Gastroesophageal sphincter (tissue), 4 donors: ENCODE data around the gene LCN9. TPM values are rescaled to one million over a fixed set of nuclear protein-coding genes. Genes with fewer than 3 reads are reported as not detected.

Experiments
- ATAC-seq: fragments of 150-250 bp; one replicate; pipeline ENCODE4 v1.9.1; 2016; ENCODE audit warnings: mild to moderate bottlenecking, moderate library complexity
- H3K27ac ChIP-seq, 4 donors: fragments of 200-600 bp; sonication (generic) in 3 of 4; 1 replicate in 3 of 4; 2 replicates in 1 of 4; pipeline ENCODE4 v1.5.1; 2016 to 2019
- H3K27me3 ChIP-seq: fragments of 200-600 bp; sonication (generic); one replicate; pipeline ENCODE4 v1.5.1; 2019
- H3K36me3 ChIP-seq, 2 donors: fragments of 200-600 bp; sonication (generic); one replicate each; pipeline ENCODE4 v1.5.1; 2019; ENCODE audit warnings: control low read depth in 1 of 2
- H3K4me1 ChIP-seq, 3 donors: fragments of 200-600 bp; sonication (generic); 1 replicate in 2 of 3; 2 replicates in 1 of 3; pipeline ENCODE4 v1.5.1; 2016 to 2019; ENCODE audit warnings: control low read depth in 2 of 3
- H3K4me3 ChIP-seq, 2 donors: fragments of 200-600 bp; sonication (generic); one replicate each; pipeline ENCODE4 v1.5.1; 2019; ENCODE audit warnings: mild to moderate bottlenecking in 1 of 2, moderate library complexity in 1 of 2
- H3K9me3 ChIP-seq, 3 donors: fragments of 200-600 bp; sonication (generic); one replicate each; pipeline ENCODE4 v1.5.1; 2017 to 2019; ENCODE audit warnings: control low read depth in 2 of 3
- CTCF ChIP-seq, 4 experiments: fragments of 200-600 bp in 2 of 4; fragments of 450-650 bp in 2 of 4; sonication (generic) in 1 of 4; IDR thresholded peaks; one replicate each; pipeline ENCODE4 v1.5.1; 2017 to 2019; ENCODE audit warnings: antibody characterized with exemption in 4 of 4, mild to moderate bottlenecking in 2 of 4, moderate library complexity in 2 of 4
- EP300 ChIP-seq: sonication (generic); formaldehyde crosslinking; IDR thresholded peaks from one replicate; pipeline ENCODE4 v1.6.1; 2017; ENCODE audit warnings: antibody characterized with exemption, mild to moderate bottlenecking
- POLR2A ChIP-seq, 2 donors: fragments of 450-650 bp; IDR thresholded peaks; one replicate each; pipeline ENCODE4 v1.6.1; 2017; ENCODE audit warnings: antibody characterized with exemption in 2 of 2, mild to moderate bottlenecking in 2 of 2, moderate library complexity in 1 of 2
- POLR2AphosphoS5 ChIP-seq: sonication (generic); formaldehyde crosslinking; IDR thresholded peaks from one replicate; pipeline ENCODE4 v1.6.1; 2017; ENCODE audit warnings: antibody characterized with exemption
- WGBS, 2 donors: methylation state at CpG; one replicate each; pipeline ENCODE4 v1.1.5; 2018; ENCODE audit warnings: low coverage in 1 of 2; 5-methylcytosine and 5-hydroxymethylcytosine counted together
- total RNA-seq, 4 donors: library from RNA; depleted of rRNA; stranded (reverse); fragments of >200 nt; gene quantifications; one replicate each; pipeline ENCODE4 v1.1.0, GENCODE V29; 2016

The LCN9 gene
- total RNA-seq, 4 donors from 2014 or later, result not detected

DNA sequence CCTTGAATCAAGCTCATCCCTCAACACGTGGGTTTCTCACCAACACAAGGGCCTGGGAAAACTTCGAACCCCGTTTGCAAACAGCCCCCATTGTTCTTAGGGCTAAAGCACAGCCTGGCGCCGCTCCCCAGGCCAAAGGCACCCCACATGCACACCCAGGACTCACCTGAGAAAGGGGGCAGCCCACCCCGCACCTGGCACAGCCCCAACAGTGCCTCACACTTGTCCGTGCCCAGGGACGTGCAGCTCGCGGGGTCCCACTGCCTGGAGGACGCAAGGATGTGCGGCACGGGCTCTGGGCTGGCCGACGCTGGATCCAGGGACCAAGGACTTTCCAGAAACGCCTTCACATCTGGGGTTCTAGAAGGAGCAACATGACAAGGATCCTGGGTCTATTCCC, 33.3 kb downstream of the LCN9 start:
- peaks cover 0 to under 1% (median under 1%) of the 10 kb centered on the region in 3 donors for H3K4me1 ChIP-seq
- H3K4me3 ChIP-seq, result no peak overlapping the region
- no peaks in the 10 kb centered on the region for H3K9me3 ChIP-seq
- TF ChIP-seq CTCF (IDR thresholded peaks at IDR 0.05), result no peak
- TF ChIP-seq POLR2AphosphoS5, result no peak
- TF ChIP-seq POLR2A (IDR thresholded peaks at IDR 0.05), result no peak
- H3K27me3 ChIP-seq, result peaks cover 75% of the 10 kb centered on the region
- no peak overlapping the region for H3K27ac ChIP-seq
- WGBS, 2 donors, result no CpG with 5 or more reads among the region's 16 CpGs
- ATAC-seq, result no peak
- no peaks in the 10 kb centered on the region for H3K36me3 ChIP-seq

DNA sequence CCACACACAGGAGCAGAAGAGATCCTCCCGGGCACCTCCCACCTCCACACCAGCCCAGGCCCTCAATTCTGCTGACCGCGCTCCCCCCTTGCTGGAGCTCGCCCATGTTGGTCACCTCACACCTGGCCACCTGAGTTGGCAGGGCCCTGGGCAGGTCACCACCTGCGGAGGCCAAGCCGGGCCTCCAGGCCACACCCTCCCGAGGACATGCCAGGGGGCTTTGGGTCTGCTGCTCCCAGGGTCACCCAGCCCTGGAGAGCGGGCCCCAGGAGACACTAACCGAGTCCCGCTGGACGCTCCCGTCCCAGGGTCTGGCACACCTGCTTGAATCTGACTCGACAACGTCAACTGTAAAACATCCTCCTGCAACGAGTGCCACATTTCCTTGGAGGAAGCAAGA, 34.1 kb downstream of the LCN9 start:
- peaks cover 0 to 9% (median 7%) of the 10 kb centered on the region in 3 donors for H3K4me1 ChIP-seq
- H3K27me3 ChIP-seq, result peaks cover 75% of the 10 kb centered on the region
- no peaks in the 10 kb centered on the region for H3K9me3 ChIP-seq
- H3K4me3 ChIP-seq, result no peak overlapping the region
- no peak for ATAC-seq
- no peaks in the 10 kb centered on the region for H3K36me3 ChIP-seq
- no peak overlapping the region for H3K27ac ChIP-seq
- WGBS, 2 donors, result 64 to 90% methylated on average over 2 to 5 of the region's 15 CpGs
- no peak for TF ChIP-seq EP300
- TF ChIP-seq CTCF (IDR thresholded peaks at IDR 0.05), result no peak
- no peak for TF ChIP-seq POLR2A (IDR thresholded peaks at IDR 0.05)
- no peak for TF ChIP-seq POLR2AphosphoS5

DNA sequence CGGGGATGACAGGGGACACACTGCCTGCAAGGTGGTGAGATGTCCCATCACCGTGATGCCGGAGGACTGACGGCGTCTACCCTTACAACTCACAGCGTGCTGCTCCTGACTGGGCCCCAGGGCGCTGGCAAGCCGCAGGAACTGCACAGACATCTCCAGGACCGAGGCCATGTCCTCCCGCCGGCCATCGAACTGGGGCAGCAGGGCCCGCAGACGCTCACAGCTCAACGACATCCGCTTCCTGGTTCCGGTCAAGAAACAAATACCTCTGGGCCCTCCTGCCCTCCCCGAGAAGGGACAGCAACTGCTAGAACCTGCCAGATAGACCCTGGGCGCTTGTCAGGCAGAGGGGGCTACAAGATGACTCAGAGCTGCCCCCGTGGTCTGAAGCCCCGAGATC, 35.1 kb downstream of the LCN9 start:
- H3K27ac ChIP-seq, result no peak overlapping the region
- H3K9me3 ChIP-seq, result no peaks in the 10 kb centered on the region
- H3K4me1 ChIP-seq, result peaks cover 0 to 16% (median 8%) of the 10 kb centered on the region in 3 donors
- H3K27me3 ChIP-seq, result peaks cover 75% of the 10 kb centered on the region
- no peak for TF ChIP-seq POLR2A (IDR thresholded peaks at IDR 0.05)
- no peak for TF ChIP-seq CTCF (IDR thresholded peaks at IDR 0.05)
- no peak for TF ChIP-seq POLR2AphosphoS5
- H3K4me3 ChIP-seq, result no peak overlapping the region
- 77% methylated on average over 6 of the region's 21 CpGs; no CpG with 5 or more reads in 1 of the 2 donors for WGBS, 2 donors
- no peak for ATAC-seq
- H3K36me3 ChIP-seq, result no peaks in the 10 kb centered on the region

GRCh38 chr9:135698767-135699166, 35.7 kb downstream of the LCN9 start:
- TF ChIP-seq POLR2AphosphoS5 (no peak), EP300 (no peak), POLR2A (IDR thresholded peaks at IDR 0.05) (no peak), CTCF (IDR thresholded peaks at IDR 0.05) (no peak)
- H3K27ac ChIP-seq, result no peak overlapping the region
- H3K4me1 ChIP-seq, result peaks cover 0 to 16% (median 8%) of the 10 kb centered on the region in 3 donors
- no peaks in the 10 kb centered on the region for H3K36me3 ChIP-seq
- no peaks in the 10 kb centered on the region for H3K9me3 ChIP-seq
- no peak overlapping the region for H3K4me3 ChIP-seq
- WGBS, 2 donors, result no CpG with 5 or more reads among the region's 19 CpGs
- peaks cover 75% of the 10 kb centered on the region for H3K27me3 ChIP-seq
- no peak for ATAC-seq

DNA sequence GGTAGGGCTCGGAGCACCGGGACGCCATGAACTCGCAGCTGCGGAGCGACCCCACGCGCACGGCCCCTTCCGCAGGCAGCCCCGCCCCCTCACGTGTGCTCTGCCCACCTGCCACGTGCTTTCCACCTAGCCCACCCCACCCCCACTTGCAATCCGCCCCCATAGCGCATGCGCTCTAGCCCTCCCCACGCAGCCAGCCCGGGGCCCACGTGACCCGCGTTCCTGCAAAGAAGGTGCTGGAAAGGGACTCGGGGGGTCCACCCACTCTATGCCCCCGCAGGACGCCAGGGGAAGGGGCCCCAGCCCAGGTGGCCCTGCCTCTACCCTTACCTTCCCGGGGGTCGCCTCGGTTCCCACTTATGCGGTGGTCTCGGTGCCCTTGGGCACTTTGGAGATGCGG, 36.3 kb downstream of the LCN9 start, which contains the start of gene SOHLH1:
Gene SOHLH1, minus strand, starts transcription at position 42 of the 400 bp plus-strand sequence. Its CDS starts 14 bp downstream, at position 28.
- no peak within 1 kb of the TSS for H3K4me3 ChIP-seq
- no peak within 1 kb of the TSS for H3K27ac ChIP-seq
- WGBS, 2 donors, result 80% methylated on average over 2 of the region's 30 CpGs; no CpG with 5 or more reads in 1 of the 2 donors
- ATAC-seq, result no peak
- peaks cover 77% of the 10 kb centered on the region for H3K27me3 ChIP-seq
- no peaks in the 10 kb centered on the region for H3K36me3 ChIP-seq
- TF ChIP-seq POLR2AphosphoS5 (no peak), POLR2A (IDR thresholded peaks at IDR 0.05) (no peak), EP300 (no peak), CTCF (IDR thresholded peaks at IDR 0.05) (no peak)
- H3K9me3 ChIP-seq, result no peaks in the 10 kb centered on the region
- H3K4me1 ChIP-seq, result peaks cover 0 to 16% (median 8%) of the 10 kb centered on the region in 3 donors
